Thymus (tissue), 11 donors: Measurements from ENCODE around the gene ERC1. TPM values are rescaled to one million over a fixed set of nuclear protein-coding genes. Genes with fewer than 3 reads are reported as not detected.
A peak's percentile ranks its signal among the peaks of the same experiment; 100 is the strongest.
"Not testable (repeated sequence)": the region's sequence is repeated elsewhere in the genome, so short reads cannot be mapped to it uniquely, and the experiment has no call there.

Source experiments
- DNase-seq, 9 donors: peaks; one replicate each; pipeline ENCODE4 v3.0.0-alpha.2; 2013; ENCODE audit warnings: low spot score in 9 of 9, low read depth in 6 of 9, missing footprints in 1 of 9
- H3K27ac ChIP-seq, 2 donors: one replicate each; pipeline ENCODE4 v1.5.1; 2013; ENCODE audit warnings: control low read depth in 1 of 2, low read depth in 1 of 2, low read length in 1 of 2, mild to moderate bottlenecking in 1 of 2, moderate library complexity in 1 of 2
- H3K27me3 ChIP-seq, 2 donors: one replicate each; pipeline ENCODE4 v1.5.1; 2013; ENCODE audit warnings: low read length in 1 of 2; ENCODE audit not compliant: control insufficient read depth in 2 of 2, insufficient read depth in 1 of 2
- H3K36me3 ChIP-seq, 2 donors: one replicate each; pipeline ENCODE4 v1.5.1; 2013; ENCODE audit warnings: low read length in 1 of 2, mild to moderate bottlenecking in 1 of 2, moderate library complexity in 1 of 2; ENCODE audit not compliant: control insufficient read depth in 2 of 2, insufficient read depth in 2 of 2
- H3K4me1 ChIP-seq, 2 donors: one replicate each; pipeline ENCODE4 v1.5.1; 2013; ENCODE audit warnings: low read length in 2 of 2; ENCODE audit not compliant: control insufficient read depth in 2 of 2, insufficient read depth in 2 of 2
- H3K4me3 ChIP-seq, 2 donors: one replicate each; pipeline ENCODE4 v1.5.1; 2013; ENCODE audit warnings: low read length in 2 of 2, control low read depth in 1 of 2, mild to moderate bottlenecking in 1 of 2
- H3K9me3 ChIP-seq, 2 donors: one replicate each; pipeline ENCODE4 v1.5.1; 2013; ENCODE audit warnings: low read length in 1 of 2, mild to moderate bottlenecking in 1 of 2; ENCODE audit not compliant: control insufficient read depth in 2 of 2, insufficient read depth in 1 of 2
- WGBS: extraction: QIAGEN DNeasy Blood & Tissue Kit; methylation state at CpG from one replicate; pipeline ENCODE4 v1.1.7; 2013; 5-methylcytosine and 5-hydroxymethylcytosine counted together
- polyA plus RNA-seq: library from polyadenylated mRNA; stranded (reverse); fragments of 200-250 nt; gene quantifications from one replicate; pipeline ENCODE4 v1.2.3, GENCODE V29; 2013
- total RNA-seq: library from RNA; stranded (reverse); fragments of 120-200 nt; gene quantifications from one replicate; pipeline ENCODE4 v1.2.4, GENCODE V29; 2013
- donor health status: healthy.

ERC1 gene
- total and polyA plus RNA-seq, 2 donors: 4.2 to 13.8 TPM

- H3K9me3 ChIP-seq: no peaks in the 10 kb centered on the region
- H3K4me1 ChIP-seq: peaks cover 8 to 22% of the 10 kb centered on the region in 2 donors
- no peaks in the 10 kb centered on the region for H3K27me3 ChIP-seq
- peak in 6 of 9 donors; percentile 19 to 74 (median 53) for DNase-seq
- H3K4me3 ChIP-seq: peak overlapping the region; percentile 58 to 94
- no peaks in the 10 kb centered on the region for H3K36me3 ChIP-seq
- H3K27ac ChIP-seq: peak overlapping the region; percentile 83 to 95
- WGBS: 4% methylated on average over 48 of the region's 48 CpGs
Measured at GRCh38 chr12:991350-992333, 619 bp downstream of the ERC1 start.

- Histone ChIP-seq H3K27ac (no peak overlapping the region), H3K4me1 (peaks cover 8 to 22% of the 10 kb centered on the region in 2 donors), H3K4me3 (no peak overlapping the region), H3K9me3 (no peaks in the 10 kb centered on the region), H3K27me3 (no peaks in the 10 kb centered on the region), H3K36me3 (no peaks in the 10 kb centered on the region)
- WGBS: 96% methylated on average over 1 of the region's 1 CpG
- peak in 1 of 9 donors; percentile 3 for DNase-seq
Measured at GRCh38 chr12:992647-993046, 1.6 kb downstream of the ERC1 start.

- 99% methylated on average over 4 of the region's 4 CpGs for WGBS
Measured at GRCh38 chr12:996881-997280, 5.9 kb downstream of the ERC1 start.

GRCh38 chr12:997505-997904 lies 6.5 kb downstream of the ERC1 start:
- DNase-seq: no peak
- Histone ChIP-seq H3K27me3 (no peaks in the 10 kb centered on the region), H3K4me3 (no peak overlapping the region), H3K4me1 (no peaks in the 10 kb centered on the region), H3K9me3 (no peaks in the 10 kb centered on the region), H3K27ac (no peak overlapping the region), H3K36me3 (peaks cover 0 to 5% of the 10 kb centered on the region in 2 donors)
- WGBS: 98% methylated on average over 1 of the region's 1 CpG

More at GRCh38 chr12:996881-997280, 5.9 kb downstream of the ERC1 start:
- H3K27ac ChIP-seq: no peak overlapping the region
- H3K4me3 ChIP-seq: no peak overlapping the region
- H3K36me3 ChIP-seq: peaks cover 0 to 5% of the 10 kb centered on the region in 2 donors
- no peaks in the 10 kb centered on the region for H3K9me3 ChIP-seq
- H3K27me3 ChIP-seq: no peaks in the 10 kb centered on the region
- DNase-seq: no peak
- peaks cover 0 to 3% of the 10 kb centered on the region in 2 donors for H3K4me1 ChIP-seq

GRCh38 chr12:998020-998874 lies 7.2 kb downstream of the ERC1 start:
- Histone ChIP-seq H3K4me3 (no peak overlapping the region), H3K4me1 (no peaks in the 10 kb centered on the region), H3K36me3 (peaks cover 0 to 5% of the 10 kb centered on the region in 2 donors), H3K27ac (no peak overlapping the region), H3K9me3 (no peaks in the 10 kb centered on the region), H3K27me3 (no peaks in the 10 kb centered on the region)
- DNase-seq: no peak
- 97% methylated on average over 6 of the region's 6 CpGs for WGBS

GRCh38 chr12:999736-1000135 lies 8.7 kb downstream of the ERC1 start:
- not testable (repeated sequence) for H3K9me3 ChIP-seq, H3K4me3 ChIP-seq, H3K27ac ChIP-seq, H3K4me1 ChIP-seq, H3K36me3 ChIP-seq, DNase-seq, H3K27me3 ChIP-seq
- 97% methylated on average over 7 of the region's 7 CpGs for WGBS

GRCh38 chr12:1001507-1001906 lies 10.5 kb downstream of the ERC1 start:
- Histone ChIP-seq H3K4me3 (no peak overlapping the region), H3K27me3 (no peaks in the 10 kb centered on the region), H3K9me3 (no peaks in the 10 kb centered on the region), H3K36me3 (peaks cover 0 to 5% of the 10 kb centered on the region in 2 donors), H3K27ac (no peak overlapping the region), H3K4me1 (peaks cover 5 to 6% of the 10 kb centered on the region in 2 donors)
- WGBS: 97% methylated on average over 3 of the region's 3 CpGs
- DNase-seq: no peak

GRCh38 chr12:1003600-1004271 lies 12.7 kb downstream of the ERC1 start:
- peaks cover 5 to 6% of the 10 kb centered on the region in 2 donors for H3K4me1 ChIP-seq
- H3K27ac ChIP-seq: no peak overlapping the region
- WGBS: 55% methylated on average over 3 of the region's 3 CpGs
- no peak overlapping the region for H3K4me3 ChIP-seq
- no peaks in the 10 kb centered on the region for H3K27me3 ChIP-seq
- DNase-seq: peak in 3 of 9 donors; percentile 12 to 37 (median 13)
- H3K36me3 ChIP-seq: peaks cover 0 to 5% of the 10 kb centered on the region in 2 donors
- no peaks in the 10 kb centered on the region for H3K9me3 ChIP-seq
